NT2/D1 (cell line): ENCODE data around the gene ING5.
A peak's percentile ranks its signal among the peaks of the same experiment; 100 is the strongest.

Experiments used
- DNase-seq: peaks from one replicate; pipeline ENCODE4 v3.0.0-alpha.2; 2011; ENCODE audit warnings: low read depth, low spot score
- H3K27me3 ChIP-seq: 2 replicates; pipeline ENCODE4 v1.6.0; 2011; ENCODE audit warnings: mild to moderate bottlenecking; ENCODE audit not compliant: insufficient read length, insufficient read depth
- H3K36me3 ChIP-seq: 2 replicates; pipeline ENCODE4 v1.6.1; 2011; ENCODE audit warnings: mild to moderate bottlenecking, low read length, mixed read lengths; ENCODE audit not compliant: insufficient read depth, insufficient read length
- H3K4me1 ChIP-seq: 2 replicates; pipeline ENCODE4 v1.5.1; 2011; ENCODE audit not compliant: insufficient read depth, insufficient read length
- H3K4me3 ChIP-seq: 2 replicates; pipeline ENCODE4 v1.5.1; 2011; ENCODE audit warnings: low read depth; ENCODE audit not compliant: insufficient read length
- H3K9ac ChIP-seq: 2 replicates; pipeline ENCODE4 v1.6.0; 2011; ENCODE audit warnings: low read depth; ENCODE audit not compliant: insufficient read length
- H3K9me3 ChIP-seq: 2 replicates; pipeline ENCODE4 v1.5.1; 2011; ENCODE audit warnings: mild to moderate bottlenecking, low read length; ENCODE audit not compliant: insufficient read depth
- SUZ12 ChIP-seq: IDR thresholded peaks from 2 replicates; pipeline ENCODE4 v1.6.1; 2011; ENCODE audit not compliant: insufficient read length, insufficient read depth; ENCODE audit errors: extremely low read depth
- YY1 ChIP-seq: IDR thresholded peaks from 2 replicates; pipeline ENCODE4 v1.6.1; 2011; ENCODE audit not compliant: insufficient read length, insufficient read depth
- ZNF274 ChIP-seq: IDR thresholded peaks from 2 replicates; pipeline ENCODE4 v1.6.1; 2011; ENCODE audit warnings: mild to moderate bottlenecking, low read depth, low read length

Gene ING5

DNA sequence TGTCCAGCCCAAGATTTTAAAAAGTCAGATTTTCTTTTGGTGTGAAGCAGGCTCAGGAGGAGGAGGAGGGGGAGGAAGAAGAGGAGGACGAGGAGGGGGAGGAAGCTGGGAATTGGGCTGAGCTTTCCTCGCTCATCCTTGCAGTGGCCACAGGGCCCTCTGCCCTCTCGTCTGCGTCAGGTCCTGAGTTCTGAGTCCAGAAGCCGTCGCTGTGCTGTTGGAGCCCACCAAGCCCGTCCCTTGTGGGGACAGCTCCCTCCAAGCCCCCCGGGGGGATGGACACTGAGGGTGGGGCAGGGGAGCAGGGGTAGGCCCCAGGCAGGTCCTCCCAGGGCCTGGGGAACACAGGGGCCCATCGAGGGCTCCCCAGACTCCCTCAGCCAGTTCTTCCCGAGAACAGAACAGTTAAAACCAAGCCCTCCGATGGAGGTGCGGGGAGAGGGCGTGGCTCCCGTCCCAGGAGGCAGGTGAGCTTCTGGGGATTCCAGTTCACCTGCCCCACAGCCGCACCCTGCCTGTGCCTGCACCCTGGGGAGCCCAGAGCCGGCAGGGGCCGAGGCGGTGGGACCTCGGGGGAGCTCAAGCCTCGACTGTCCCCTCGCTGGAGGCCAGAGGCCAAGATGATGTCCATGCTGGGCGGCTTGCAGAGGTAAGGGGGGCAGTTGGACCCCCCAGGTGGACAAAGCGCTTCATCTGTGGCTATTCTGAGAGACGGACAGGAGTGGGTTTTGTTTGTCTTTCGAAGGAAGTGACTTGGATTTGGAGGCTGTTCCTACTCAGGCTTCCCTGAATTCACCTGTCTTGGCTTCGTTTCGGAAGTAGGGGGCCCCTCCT lies 74.7 kb downstream of the ING5 start, which contains the start of gene GAL3ST2:
TSS of gene GAL3ST2 (plus strand) at position 487 of the 834 bp plus-strand sequence. CDS start at position 621, 134 bp downstream.
- peak within 1 kb of the TSS; percentile 34 for H3K9ac ChIP-seq
- peaks cover 40% of the 10 kb centered on the region for H3K4me1 ChIP-seq
- no peak within 1 kb of the TSS for H3K4me3 ChIP-seq
- TF ChIP-seq SUZ12 (no peak), ZNF274 (no peak), YY1 (no peak)
- no peak for DNase-seq
- H3K36me3 ChIP-seq: no peaks in the 10 kb centered on the region
- H3K9me3 ChIP-seq: peaks cover 11% of the 10 kb centered on the region
- no peaks in the 10 kb centered on the region for H3K27me3 ChIP-seq

DNA sequence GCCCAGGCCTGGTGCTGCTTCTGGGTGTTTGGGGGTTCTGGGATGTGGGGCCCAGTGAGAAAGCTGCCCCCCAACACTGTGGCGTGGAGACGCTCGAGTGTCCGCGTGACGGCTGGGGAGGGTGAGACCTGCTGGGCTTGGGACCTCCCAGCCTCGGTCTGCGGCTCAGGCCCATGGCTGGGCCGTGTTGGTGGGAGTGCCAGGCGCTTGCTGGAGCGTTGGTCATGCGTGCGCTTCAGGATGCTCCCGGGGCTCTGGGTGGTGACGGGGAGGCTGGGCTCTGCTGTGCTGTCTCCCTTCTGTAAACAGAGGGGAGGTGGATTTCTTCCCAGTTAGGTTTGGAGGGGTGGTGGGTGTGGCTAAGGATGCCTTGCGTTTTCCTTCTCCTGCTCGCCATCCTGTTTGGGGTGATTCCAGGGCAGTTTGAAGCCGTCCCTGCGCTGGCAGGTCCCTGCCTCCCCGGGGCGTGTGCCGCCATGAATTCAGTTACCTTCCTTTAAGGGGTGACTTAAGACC lies 75.4 kb downstream of the ING5 start:
- no peak for DNase-seq
- H3K9ac ChIP-seq: peak overlapping the region; percentile 34
- no peaks in the 10 kb centered on the region for H3K27me3 ChIP-seq
- peaks cover 18% of the 10 kb centered on the region for H3K9me3 ChIP-seq
- no peaks in the 10 kb centered on the region for H3K36me3 ChIP-seq
- no peak overlapping the region for H3K4me3 ChIP-seq
- peaks cover 38% of the 10 kb centered on the region for H3K4me1 ChIP-seq
- TF ChIP-seq ZNF274 (no peak), SUZ12 (no peak), YY1 (no peak)

DNA sequence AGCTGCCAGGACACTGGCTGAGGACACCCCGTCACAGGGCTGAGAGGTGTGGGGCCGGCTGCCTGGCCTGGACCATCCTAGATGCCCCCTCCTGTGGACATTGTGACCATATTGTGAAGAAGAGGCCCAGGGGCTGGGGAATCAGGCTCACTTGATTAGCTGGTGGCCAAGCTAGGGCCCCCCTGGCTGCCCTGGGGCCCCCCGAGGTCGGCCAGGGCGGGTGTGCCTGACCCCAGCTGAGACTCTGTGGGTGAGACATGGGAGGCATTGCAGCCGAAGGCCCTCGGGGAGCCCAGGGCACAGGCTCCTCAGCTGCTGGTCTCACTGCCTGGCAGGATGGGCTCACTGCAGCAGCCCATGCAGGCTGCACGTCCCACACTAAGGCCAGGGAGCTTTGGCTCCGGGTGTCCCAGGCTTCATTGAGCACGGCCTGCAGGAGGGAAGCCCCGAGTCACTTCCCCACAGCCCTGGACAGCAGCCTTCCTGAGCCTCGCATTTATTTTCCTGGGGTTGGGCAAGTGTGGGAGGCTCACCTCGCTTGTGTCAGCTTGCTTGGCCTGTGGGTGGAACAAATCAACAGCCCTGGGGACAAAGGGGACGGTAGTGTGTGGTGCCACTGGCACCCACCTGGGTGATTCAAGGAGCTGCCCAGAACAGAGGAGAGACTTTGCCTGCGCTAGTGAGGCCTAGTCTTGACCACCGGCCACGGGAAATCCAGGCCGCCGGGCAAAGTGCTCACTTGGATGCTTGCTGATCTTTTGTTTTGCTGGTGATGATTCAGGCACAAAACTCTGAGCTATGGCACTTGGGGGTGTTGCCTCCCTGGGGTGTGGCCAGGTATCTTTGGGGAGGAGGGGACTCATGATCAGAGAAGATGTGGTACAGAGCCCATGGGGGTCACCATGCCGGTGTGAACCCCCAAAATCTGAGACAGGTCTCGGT lies 76.1 kb downstream of the ING5 start:
- DNase-seq: no peak
- Histone ChIP-seq H3K36me3 (no peaks in the 10 kb centered on the region), H3K4me1 (peaks cover 35% of the 10 kb centered on the region), H3K4me3 (no peak overlapping the region), H3K27me3 (no peaks in the 10 kb centered on the region), H3K9ac (peak overlapping the region; percentile 53), H3K9me3 (peaks cover 25% of the 10 kb centered on the region)
- TF ChIP-seq SUZ12: no peak
- no peak for TF ChIP-seq ZNF274
- no peak for TF ChIP-seq YY1
